Measurements from ENCODE around the gene RLBP1.

RLBP1 gene

GRCh38 chr15:89206908-89207331, 14.5 kb downstream of the RLBP1 start:
- no peak for FAIRE-seq
- DNase-seq (ENCODE audit: low spot score) = peak; percentile 40

GRCh38 chr15:89205991-89206585, 15.3 kb downstream of the RLBP1 start:
- no peak for DNase-seq (ENCODE audit: low spot score)
- FAIRE-seq = no peak

- no peak for FAIRE-seq
Observed at GRCh38 chr15:89203705-89204273, 17.6 kb downstream of the RLBP1 start.

GRCh38 chr15:89201465-89202005, 19.8 kb downstream of the RLBP1 start:
- DNase-seq (ENCODE audit: low spot score) (no peak), FAIRE-seq (no peak)

More at GRCh38 chr15:89203705-89204273, 17.6 kb downstream of the RLBP1 start:
- no peak for DNase-seq (ENCODE audit: low spot score)

GRCh38 chr15:89200182-89200581, 21.2 kb downstream of the RLBP1 start:
- FAIRE-seq (no peak), DNase-seq (ENCODE audit: low spot score) (no peak)

- DNase-seq (ENCODE audit: low spot score) (no peak), FAIRE-seq (no peak)
Observed at GRCh38 chr15:89199746-89200145, 21.6 kb downstream of the RLBP1 start.

- no peak for FAIRE-seq
- no peak for DNase-seq (ENCODE audit: low spot score)
Observed at GRCh38 chr15:89198934-89199333, 22.4 kb downstream of the RLBP1 start.

GRCh38 chr15:89198196-89198595, 23.2 kb downstream of the RLBP1 start:
- FAIRE-seq = no peak
- DNase-seq (ENCODE audit: low spot score) = no peak

- FAIRE-seq = no peak
- no peak for DNase-seq (ENCODE audit: low spot score)
Observed at GRCh38 chr15:89197503-89197971, 23.8 kb downstream of the RLBP1 start.

- DNase-seq (ENCODE audit: low spot score) = no peak
- FAIRE-seq = no peak
Observed at GRCh38 chr15:89196994-89197393, 24.4 kb downstream of the RLBP1 start.

GRCh38 chr15:89196241-89196640, 25.1 kb downstream of the RLBP1 start:
- DNase-seq (ENCODE audit: low spot score) (no peak), FAIRE-seq (no peak)

GRCh38 chr15:89195836-89196235, 25.5 kb downstream of the RLBP1 start:
- DNase-seq (ENCODE audit: low spot score) (no peak), FAIRE-seq (no peak)

- DNase-seq (ENCODE audit: low spot score) (no peak), FAIRE-seq (no peak)
Observed at GRCh38 chr15:89194608-89195007, 26.8 kb downstream of the RLBP1 start.

- FAIRE-seq (no peak), DNase-seq (ENCODE audit: low spot score) (no peak)
Observed at GRCh38 chr15:89192766-89193165, 28.6 kb downstream of the RLBP1 start.

- DNase-seq (ENCODE audit: low spot score) = no peak
- FAIRE-seq = no peak
Observed at GRCh38 chr15:89192136-89192535, 29.2 kb downstream of the RLBP1 start.

- DNase-seq (ENCODE audit: low spot score) = peak; percentile 52
- FAIRE-seq = peak; percentile 52
Observed at GRCh38 chr15:89187986-89188514, 33.3 kb downstream of the RLBP1 start.

- DNase-seq (ENCODE audit: low spot score) (peak; percentile 13), FAIRE-seq (peak; percentile 54)
Observed at GRCh38 chr15:89187301-89187985, 33.9 kb downstream of the RLBP1 start.

- DNase-seq (ENCODE audit: low spot score) = no peak
- no peak for FAIRE-seq
Observed at GRCh38 chr15:89186803-89187202, 34.6 kb downstream of the RLBP1 start.

- FAIRE-seq = no peak
- no peak for DNase-seq (ENCODE audit: low spot score)
Observed at GRCh38 chr15:89184886-89185526, 36.4 kb downstream of the RLBP1 start.

GRCh38 chr15:89184357-89184756, 37.0 kb downstream of the RLBP1 start:
- DNase-seq (ENCODE audit: low spot score) (no peak), FAIRE-seq (no peak)

GRCh38 chr15:89179966-89180875, 41.2 kb downstream of the RLBP1 start:
- FAIRE-seq (no peak), DNase-seq (ENCODE audit: low spot score) (no peak)

Data from RCC 7860 (cell line).